ENCODE results near the gene TBC1D14.

TBC1D14 gene

DNA sequence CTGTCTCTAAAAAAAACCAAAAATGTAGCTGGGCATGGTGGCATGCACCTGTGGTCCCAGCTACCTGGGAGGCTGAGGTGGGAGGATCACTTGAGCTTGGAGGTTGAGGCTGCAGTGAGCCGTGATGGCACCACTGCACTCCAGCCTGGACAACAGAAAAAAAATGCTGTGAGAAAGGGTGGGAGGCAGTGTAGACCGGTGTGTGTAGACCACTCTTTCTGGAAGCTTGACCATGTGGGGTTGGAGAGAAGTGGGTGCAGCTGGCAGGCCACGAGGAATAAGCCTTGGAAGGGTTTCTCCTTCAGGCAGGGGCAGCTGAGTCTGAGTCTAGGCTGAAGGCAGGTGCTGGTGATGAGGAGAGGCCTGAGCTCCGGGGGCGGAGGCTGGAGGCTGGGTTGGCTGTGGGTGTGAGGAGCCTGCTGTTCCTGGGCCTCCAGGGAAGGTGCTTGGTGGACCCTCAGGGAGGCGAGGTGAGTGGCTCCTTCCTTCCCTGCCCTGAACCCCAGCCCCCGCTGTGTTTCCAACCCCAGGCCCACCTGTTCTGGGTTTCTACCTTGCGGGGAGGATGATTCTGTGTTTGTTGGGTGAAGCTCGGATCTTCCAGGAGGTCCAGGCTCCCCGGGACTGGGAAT is 9.3 kb upstream of the TBC1D14 start:
- no peak for TF ChIP-seq TAF1 (IDR thresholded peaks at IDR 0.05; ENCODE audit: borderline replicate concordance, insufficient read depth, low read length)
- no peak for TF ChIP-seq SIN3A (IDR thresholded peaks at IDR 0.05; ENCODE audit: borderline replicate concordance, insufficient read depth, low read length)
- TF ChIP-seq, protein P1, sequence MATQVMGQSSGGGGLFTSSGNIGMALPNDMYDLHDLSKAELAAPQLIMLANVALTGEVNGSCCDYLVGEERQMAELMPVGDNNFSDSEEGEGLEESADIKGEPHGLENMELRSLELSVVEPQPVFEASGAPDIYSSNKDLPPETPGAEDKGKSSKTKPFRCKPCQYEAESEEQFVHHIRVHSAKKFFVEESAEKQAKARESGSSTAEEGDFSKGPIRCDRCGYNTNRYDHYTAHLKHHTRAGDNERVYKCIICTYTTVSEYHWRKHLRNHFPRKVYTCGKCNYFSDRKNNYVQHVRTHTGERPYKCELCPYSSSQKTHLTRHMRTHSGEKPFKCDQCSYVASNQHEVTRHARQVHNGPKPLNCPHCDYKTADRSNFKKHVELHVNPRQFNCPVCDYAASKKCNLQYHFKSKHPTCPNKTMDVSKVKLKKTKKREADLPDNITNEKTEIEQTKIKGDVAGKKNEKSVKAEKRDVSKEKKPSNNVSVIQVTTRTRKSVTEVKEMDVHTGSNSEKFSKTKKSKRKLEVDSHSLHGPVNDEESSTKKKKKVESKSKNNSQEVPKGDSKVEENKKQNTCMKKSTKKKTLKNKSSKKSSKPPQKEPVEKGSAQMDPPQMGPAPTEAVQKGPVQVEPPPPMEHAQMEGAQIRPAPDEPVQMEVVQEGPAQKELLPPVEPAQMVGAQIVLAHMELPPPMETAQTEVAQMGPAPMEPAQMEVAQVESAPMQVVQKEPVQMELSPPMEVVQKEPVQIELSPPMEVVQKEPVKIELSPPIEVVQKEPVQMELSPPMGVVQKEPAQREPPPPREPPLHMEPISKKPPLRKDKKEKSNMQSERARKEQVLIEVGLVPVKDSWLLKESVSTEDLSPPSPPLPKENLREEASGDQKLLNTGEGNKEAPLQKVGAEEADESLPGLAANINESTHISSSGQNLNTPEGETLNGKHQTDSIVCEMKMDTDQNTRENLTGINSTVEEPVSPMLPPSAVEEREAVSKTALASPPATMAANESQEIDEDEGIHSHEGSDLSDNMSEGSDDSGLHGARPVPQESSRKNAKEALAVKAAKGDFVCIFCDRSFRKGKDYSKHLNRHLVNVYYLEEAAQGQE (IDR thresholded peaks at IDR 0.05; ENCODE audit: insufficient read depth in 1 of 2, low read depth in 2 of 2, low read length in 2 of 2) = no peak
- TF ChIP-seq FOXP2 (optimal IDR thresholded peaks at IDR 0.05; ENCODE audit: borderline replicate concordance, extremely low read depth, extremely low read length, insufficient read depth) = no peak
- no peak for TF ChIP-seq POLR2AphosphoS5 (IDR thresholded peaks at IDR 0.05; ENCODE audit: low read depth, low read length)

DNA sequence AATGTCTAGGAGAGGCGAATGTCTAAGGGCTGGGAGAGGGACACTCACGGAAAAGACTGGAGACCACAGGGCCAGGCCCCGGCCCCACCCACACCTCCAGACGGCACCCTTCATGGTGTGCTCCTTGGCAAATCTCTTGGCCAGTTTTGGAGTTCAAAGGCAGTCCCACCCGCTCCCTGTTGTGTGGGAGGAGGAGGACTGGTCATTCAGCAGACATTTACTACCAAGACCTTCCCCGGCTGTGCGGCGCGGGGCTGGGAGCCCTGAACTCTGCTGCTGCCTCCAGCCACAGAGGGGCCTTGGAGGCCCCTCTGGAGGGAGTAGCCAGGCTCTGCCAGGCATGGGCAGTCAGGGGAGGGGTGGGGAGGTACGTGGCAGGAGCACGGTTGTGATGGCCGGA is 8.7 kb upstream of the TBC1D14 start:
- TF ChIP-seq POLR2AphosphoS5 (IDR thresholded peaks at IDR 0.05; ENCODE audit: low read depth, low read length) (no peak), FOXP2 (optimal IDR thresholded peaks at IDR 0.05; ENCODE audit: borderline replicate concordance, extremely low read depth, extremely low read length, insufficient read depth) (no peak), TAF1 (IDR thresholded peaks at IDR 0.05; ENCODE audit: borderline replicate concordance, insufficient read depth, low read length) (no peak), SIN3A (IDR thresholded peaks at IDR 0.05; ENCODE audit: borderline replicate concordance, insufficient read depth, low read length) (no peak)
- TF ChIP-seq, protein P1 (IDR thresholded peaks at IDR 0.05; ENCODE audit: insufficient read depth in 1 of 2, low read depth in 2 of 2, low read length in 2 of 2) = no peak

DNA sequence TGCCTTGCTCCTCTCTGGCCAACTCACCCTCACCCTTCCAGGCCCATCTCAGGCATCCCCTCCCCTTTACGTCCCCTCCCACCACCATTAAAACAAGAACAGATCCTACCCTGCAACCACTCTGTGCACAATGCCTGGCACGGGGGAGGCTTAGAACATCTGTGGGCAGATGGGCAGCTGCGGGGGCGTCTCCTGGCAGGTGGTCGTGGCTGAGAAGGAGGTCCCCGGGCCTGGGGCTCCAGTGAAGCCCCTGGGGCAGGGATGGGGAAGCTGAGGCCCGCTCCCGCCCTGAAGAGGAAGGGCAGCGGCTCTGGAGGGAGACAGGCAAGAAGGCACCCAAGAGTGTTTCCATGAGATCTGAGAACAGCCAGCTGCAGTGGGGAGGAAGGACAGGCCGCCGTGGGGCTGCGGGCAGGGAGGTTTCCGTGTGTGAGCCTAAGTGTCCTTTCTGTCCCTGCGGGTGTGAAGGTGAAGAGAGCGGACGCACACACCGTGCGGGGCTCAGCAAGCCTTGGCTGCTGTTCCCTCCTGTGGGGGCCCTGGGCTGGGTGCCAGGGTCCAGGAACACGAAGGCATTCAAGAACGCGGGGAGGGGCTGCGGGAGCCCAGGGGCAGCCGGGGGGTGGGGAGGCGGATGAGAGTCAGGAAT is 7.8 kb upstream of the TBC1D14 start:
- TF ChIP-seq TAF1 (IDR thresholded peaks at IDR 0.05; ENCODE audit: borderline replicate concordance, insufficient read depth, low read length) = no peak
- TF ChIP-seq POLR2AphosphoS5 (IDR thresholded peaks at IDR 0.05; ENCODE audit: low read depth, low read length) = no peak
- TF ChIP-seq, protein P1 (IDR thresholded peaks at IDR 0.05; ENCODE audit: insufficient read depth in 1 of 2, low read depth in 2 of 2, low read length in 2 of 2) = no peak
- TF ChIP-seq FOXP2 (optimal IDR thresholded peaks at IDR 0.05; ENCODE audit: borderline replicate concordance, extremely low read depth, extremely low read length, insufficient read depth) = no peak
- no peak for TF ChIP-seq SIN3A (IDR thresholded peaks at IDR 0.05; ENCODE audit: borderline replicate concordance, insufficient read depth, low read length)

DNA sequence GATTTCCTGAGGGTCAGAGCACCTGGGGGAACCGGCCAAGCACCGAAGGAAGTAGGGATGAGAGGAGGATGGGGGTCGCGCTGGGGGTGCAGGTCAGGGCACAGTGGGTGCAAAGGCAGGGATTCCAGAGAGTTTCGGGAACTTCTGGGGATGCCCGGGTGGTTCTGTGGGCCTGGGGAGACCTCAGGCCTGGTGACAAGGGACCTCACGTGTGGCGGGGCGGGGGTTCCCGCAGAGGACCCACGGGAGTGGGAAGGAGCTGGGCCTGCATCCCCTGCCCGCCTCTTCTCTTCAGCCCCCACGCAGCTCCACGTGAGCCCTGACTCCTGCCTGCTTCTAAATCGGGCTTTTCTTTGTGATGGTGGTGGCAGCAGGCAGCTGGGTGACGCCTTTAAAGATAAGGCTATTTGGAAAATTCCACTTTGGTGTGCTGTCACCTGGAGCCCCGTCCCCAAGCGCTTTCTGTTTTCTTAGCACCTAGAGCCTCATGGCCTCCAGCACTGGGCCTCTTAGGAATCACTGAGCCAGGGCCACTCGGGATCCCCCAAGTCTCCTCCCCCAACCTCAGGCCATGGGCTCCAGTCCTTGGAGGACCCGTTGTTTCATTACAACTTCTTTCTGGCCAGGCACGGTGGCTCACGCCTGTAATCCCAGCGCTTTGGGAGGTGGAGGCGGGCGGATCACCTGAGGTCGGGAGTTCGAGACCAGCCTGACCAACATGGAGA is 7.1 kb upstream of the TBC1D14 start:
- TF ChIP-seq TAF1 (IDR thresholded peaks at IDR 0.05; ENCODE audit: borderline replicate concordance, insufficient read depth, low read length) (no peak), FOXP2 (optimal IDR thresholded peaks at IDR 0.05; ENCODE audit: borderline replicate concordance, extremely low read depth, extremely low read length, insufficient read depth) (no peak), POLR2AphosphoS5 (IDR thresholded peaks at IDR 0.05; ENCODE audit: low read depth, low read length) (no peak), SIN3A (IDR thresholded peaks at IDR 0.05; ENCODE audit: borderline replicate concordance, insufficient read depth, low read length) (no peak)
- TF ChIP-seq, protein P1 (IDR thresholded peaks at IDR 0.05; ENCODE audit: insufficient read depth in 1 of 2, low read depth in 2 of 2, low read length in 2 of 2) = no peak

Data from PFSK-1 (cell line).